OCI-LY7 (cell line): ENCODE measurements around the gene GREM2. TPM values are rescaled to one million over a fixed set of nuclear protein-coding genes. Genes with fewer than 3 reads are reported as not detected.

ENCODE experiments used
- BruUV-seq: library from RNA; stranded (reverse); fragments of 400-500 nt; replicated peaks from 2 replicates; lab custom pipeline; 2021; lab: Mats Ljungman, UMichigan
- CTCF ChIA-PET: fragments of 300-600 bp; sonication (Branson Sonifier 250); formaldehyde crosslinking; loops from one replicate; lab custom pipeline; 2022; ENCODE audit warnings: antibody characterized with exemption; ENCODE audit not compliant: unreplicated experiment; lab: Charles Lee
- POLR2A ChIA-PET: fragments of 300-600 bp; sonication (Branson Sonifier 250); formaldehyde crosslinking; loops from one replicate; lab custom pipeline; 2022; ENCODE audit warnings: antibody characterized with exemption; lab: Charles Lee
- DNase-seq: peaks from one replicate; pipeline ENCODE4 v3.0.0-alpha.2; 2015; ENCODE audit warnings: low spot score
- H2AFZ ChIP-seq: fragments of 200-600 bp; sonication (generic), shearing (Covaris generic); 2 replicates; pipeline ENCODE4 v1.6.1; 2014; ENCODE audit warnings: mild to moderate bottlenecking, antibody characterized with exemption, low read length, moderate library complexity
- H3K27ac ChIP-seq: fragments of 200-600 bp; sonication (generic); 2 replicates; pipeline ENCODE4 v1.5.1; 2014; ENCODE audit warnings: mixed run types, low read depth, mild to moderate bottlenecking, moderate library complexity, low read length, inconsistent platforms; ENCODE audit not compliant: poor library complexity, severe bottlenecking
- H3K36me3 ChIP-seq: fragments of 200-600 bp; sonication (generic); 2 replicates; pipeline ENCODE4 v1.6.1; 2014; ENCODE audit warnings: mild to moderate bottlenecking, antibody characterized with exemption, low read length, moderate library complexity, mixed read lengths; ENCODE audit not compliant: insufficient read depth
- H3K4me1 ChIP-seq: fragments of 200-600 bp; sonication (generic); 2 replicates; pipeline ENCODE4 v1.5.1; 2014; ENCODE audit warnings: mild to moderate bottlenecking, low read length; ENCODE audit not compliant: insufficient read depth, poor library complexity, severe bottlenecking
- H3K4me2 ChIP-seq: fragments of 200-600 bp; sonication (generic); 2 replicates; pipeline ENCODE4 v1.6.1; 2014; ENCODE audit warnings: mild to moderate bottlenecking, low read length
- H3K4me3 ChIP-seq: fragments of 200-600 bp; sonication (generic); 2 replicates; pipeline ENCODE4 v1.5.1; 2014; ENCODE audit warnings: mild to moderate bottlenecking, low read depth, low read length; ENCODE audit not compliant: poor library complexity, severe bottlenecking
- H3K79me2 ChIP-seq: fragments of 200-600 bp; sonication (generic); 2 replicates; pipeline ENCODE4 v1.6.1; 2016; ENCODE audit warnings: low read depth, mild to moderate bottlenecking, low read length, moderate library complexity, mixed read lengths; ENCODE audit not compliant: insufficient read depth
- H3K9me2 ChIP-seq: fragments of 200-600 bp; sonication (generic); 2 replicates; pipeline ENCODE4 v1.6.1; 2016; ENCODE audit warnings: mild to moderate bottlenecking, low read length, mixed read lengths; ENCODE audit not compliant: insufficient read depth
- H3K9me3 ChIP-seq: fragments of 200-600 bp; sonication (generic); 2 replicates; pipeline ENCODE4 v1.6.1; 2014; ENCODE audit warnings: mild to moderate bottlenecking, mixed run types, low read length, mixed read lengths
- H4K20me1 ChIP-seq: fragments of 200-600 bp; sonication (generic); 2 replicates; pipeline ENCODE4 v1.6.1; 2014; ENCODE audit warnings: mild to moderate bottlenecking, antibody characterized with exemption, low read length, moderate library complexity, mixed read lengths; ENCODE audit not compliant: insufficient read depth
- EZH2phosphoT487 ChIP-seq: fragments of 200-600 bp; sonication (generic); IDR thresholded peaks from 2 replicates; pipeline ENCODE4 v1.6.1; 2018; ENCODE audit warnings: low read depth, borderline replicate concordance, mild to moderate bottlenecking, mixed run types, antibody characterized with exemption, low read length, moderate library complexity, mixed read lengths
- intact Hi-C: fragments of 100-400 bp; cut with micrococcal nuclease; formaldehyde crosslinking; loops from one replicate; pipeline ENCODE4 v1.10.0; 2022; ENCODE audit not compliant: unreplicated experiment
- total RNA-seq, 2 experiments: library from RNA; depleted of rRNA in 1 of 2; stranded (reverse); fragments of >200 nt in 1 of 2; shearing (Covaris generic) in 1 of 2; gene quantifications; 2 replicates each; pipeline ENCODE4 v1.2.3, GENCODE V29; 2014 to 2022
- TF ChIP-seq, protein P1 (sequence below): fragments of 200-600 bp; sonication (generic); conservative IDR thresholded peaks from 2 replicates; pipeline ENCODE4 v1.5.1; 2014; ENCODE audit warnings: mild to moderate bottlenecking, antibody characterized with exemption, low read length, moderate library complexity, mixed read lengths

GREM2 gene
- total RNA-seq, 2 experiments from 2014 or later, result not detected

DNA sequence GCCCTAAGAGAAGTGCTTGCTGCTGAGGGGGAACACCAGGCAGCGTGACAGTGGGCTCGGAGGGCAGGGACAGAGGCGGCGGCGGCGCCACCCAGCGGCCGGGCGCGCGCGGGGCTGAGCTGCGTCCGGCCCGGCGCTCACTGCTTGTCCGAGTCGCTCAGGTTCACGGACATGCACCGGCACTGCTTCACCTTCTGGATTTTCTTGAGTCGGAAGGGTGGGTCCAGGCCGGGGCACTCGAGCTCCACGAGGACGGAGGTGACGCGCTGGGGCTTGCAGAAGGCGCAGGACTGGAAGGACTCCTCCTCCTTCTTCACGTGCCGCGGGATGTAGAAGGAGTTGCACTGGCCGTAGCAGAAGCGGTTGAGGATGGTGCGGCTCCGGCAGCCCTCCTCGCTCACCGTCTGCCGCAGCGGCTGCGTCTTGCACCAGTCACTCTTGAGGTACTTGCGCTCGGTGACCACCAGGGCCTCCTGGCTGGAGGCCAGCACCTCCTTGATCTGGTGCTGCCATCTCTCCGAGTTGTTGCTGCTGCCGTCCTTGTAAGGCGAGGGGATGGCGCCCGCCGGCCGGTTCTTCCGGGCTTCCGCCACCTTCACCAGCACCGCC, 119.0 kb downstream of the GREM2 start:
- H3K27ac ChIP-seq, result no peak overlapping the region
- H3K4me1 ChIP-seq, result no peaks in the 10 kb centered on the region
- H2AFZ ChIP-seq, result no peak overlapping the region
- no peak for DNase-seq
- no TSS peak for BruUV-seq
- CTCF ChIA-PET, result no interaction called here
- no peak overlapping the region for H3K4me3 ChIP-seq
- H3K9me3 ChIP-seq, result no peaks in the 10 kb centered on the region
- H3K79me2 ChIP-seq, result no peaks in the 10 kb centered on the region
- H4K20me1 ChIP-seq, result no peaks in the 10 kb centered on the region
- intact Hi-C loops, result no loop called here
- no peak overlapping the region for H3K4me2 ChIP-seq
- POLR2A ChIA-PET, result no interaction called here
- TF ChIP-seq, protein P1, sequence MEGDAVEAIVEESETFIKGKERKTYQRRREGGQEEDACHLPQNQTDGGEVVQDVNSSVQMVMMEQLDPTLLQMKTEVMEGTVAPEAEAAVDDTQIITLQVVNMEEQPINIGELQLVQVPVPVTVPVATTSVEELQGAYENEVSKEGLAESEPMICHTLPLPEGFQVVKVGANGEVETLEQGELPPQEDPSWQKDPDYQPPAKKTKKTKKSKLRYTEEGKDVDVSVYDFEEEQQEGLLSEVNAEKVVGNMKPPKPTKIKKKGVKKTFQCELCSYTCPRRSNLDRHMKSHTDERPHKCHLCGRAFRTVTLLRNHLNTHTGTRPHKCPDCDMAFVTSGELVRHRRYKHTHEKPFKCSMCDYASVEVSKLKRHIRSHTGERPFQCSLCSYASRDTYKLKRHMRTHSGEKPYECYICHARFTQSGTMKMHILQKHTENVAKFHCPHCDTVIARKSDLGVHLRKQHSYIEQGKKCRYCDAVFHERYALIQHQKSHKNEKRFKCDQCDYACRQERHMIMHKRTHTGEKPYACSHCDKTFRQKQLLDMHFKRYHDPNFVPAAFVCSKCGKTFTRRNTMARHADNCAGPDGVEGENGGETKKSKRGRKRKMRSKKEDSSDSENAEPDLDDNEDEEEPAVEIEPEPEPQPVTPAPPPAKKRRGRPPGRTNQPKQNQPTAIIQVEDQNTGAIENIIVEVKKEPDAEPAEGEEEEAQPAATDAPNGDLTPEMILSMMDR, result no peak
- no peak for TF ChIP-seq EZH2phosphoT487
- no peaks in the 10 kb centered on the region for H3K9me2 ChIP-seq
- H3K36me3 ChIP-seq, result no peaks in the 10 kb centered on the region

- no peaks in the 10 kb centered on the region for H3K36me3 ChIP-seq
- no peak overlapping the region for H3K4me2 ChIP-seq
- BruUV-seq, result no TSS peak
- no peak overlapping the region for H2AFZ ChIP-seq
- intact Hi-C loops, result no loop called here
- no peak for DNase-seq
- POLR2A ChIA-PET, result no interaction called here
- TF ChIP-seq, protein P1, result no peak
- no peak for TF ChIP-seq EZH2phosphoT487
- no peaks in the 10 kb centered on the region for H3K9me2 ChIP-seq
- H3K4me3 ChIP-seq, result no peak overlapping the region
- H3K9me3 ChIP-seq, result no peaks in the 10 kb centered on the region
- no peaks in the 10 kb centered on the region for H3K4me1 ChIP-seq
- H3K79me2 ChIP-seq, result no peaks in the 10 kb centered on the region
- H3K27ac ChIP-seq, result no peak overlapping the region
- H4K20me1 ChIP-seq, result no peaks in the 10 kb centered on the region
- CTCF ChIA-PET, result no interaction called here
These were observed 120.2 kb downstream of the GREM2 start for GRCh38 chr1:240491796-240492195.

DNA sequence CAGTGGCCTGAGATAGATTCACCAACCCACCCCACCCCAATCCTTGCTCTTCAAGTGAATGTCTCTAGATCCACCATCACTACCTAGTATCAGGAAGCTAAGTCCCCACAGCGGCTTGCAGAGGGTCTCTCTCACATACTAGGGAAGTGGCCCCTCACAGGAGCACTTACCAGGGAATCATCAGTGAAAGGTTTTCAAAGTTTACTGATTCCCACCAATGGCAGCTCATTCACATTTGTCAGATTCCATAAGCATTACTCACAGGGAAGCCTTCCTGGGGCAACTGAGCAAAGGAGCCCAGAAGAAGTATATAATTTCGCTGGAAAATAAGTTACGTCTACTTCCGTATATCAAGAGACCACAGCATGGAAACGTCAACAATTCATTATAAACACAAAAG, 120.8 kb downstream of the GREM2 start:
- POLR2A ChIA-PET, result no interaction called here

More for the DNA sequence above, 120.8 kb downstream of the GREM2 start:
- no peak overlapping the region for H3K27ac ChIP-seq
- intact Hi-C loops, result no loop called here
- no peak for TF ChIP-seq EZH2phosphoT487
- TF ChIP-seq, protein P1, result no peak
- no peaks in the 10 kb centered on the region for H3K36me3 ChIP-seq
- DNase-seq, result no peak
- no peaks in the 10 kb centered on the region for H3K9me2 ChIP-seq
- no peak overlapping the region for H3K4me2 ChIP-seq
- CTCF ChIA-PET, result no interaction called here
- H3K79me2 ChIP-seq, result no peaks in the 10 kb centered on the region
- no peaks in the 10 kb centered on the region for H4K20me1 ChIP-seq
- H3K9me3 ChIP-seq, result no peaks in the 10 kb centered on the region
- H2AFZ ChIP-seq, result no peak overlapping the region
- no peaks in the 10 kb centered on the region for H3K4me1 ChIP-seq
- no peak overlapping the region for H3K4me3 ChIP-seq
- no TSS peak for BruUV-seq
